LNCaP clone FGC (cell line): ENCODE measurements around the gene RNF123.

Experiments used
- DNase-seq: peaks from one replicate; pipeline ENCODE4 v3.0.0-alpha.2; 2011; ENCODE audit warnings: low read depth
- H3K4me3 ChIP-seq: 2 replicates; pipeline ENCODE4 v1.5.1; 2011; ENCODE audit warnings: mild to moderate bottlenecking, low read depth, low read length, control low read depth
- TF ChIP-seq, protein P1 (sequence below): IDR thresholded peaks from 2 replicates; pipeline ENCODE4 v1.5.1; 2012; ENCODE audit warnings: mild to moderate bottlenecking; ENCODE audit not compliant: control insufficient read depth, insufficient read depth; ENCODE audit errors: extremely low read depth

Gene RNF123

DNA sequence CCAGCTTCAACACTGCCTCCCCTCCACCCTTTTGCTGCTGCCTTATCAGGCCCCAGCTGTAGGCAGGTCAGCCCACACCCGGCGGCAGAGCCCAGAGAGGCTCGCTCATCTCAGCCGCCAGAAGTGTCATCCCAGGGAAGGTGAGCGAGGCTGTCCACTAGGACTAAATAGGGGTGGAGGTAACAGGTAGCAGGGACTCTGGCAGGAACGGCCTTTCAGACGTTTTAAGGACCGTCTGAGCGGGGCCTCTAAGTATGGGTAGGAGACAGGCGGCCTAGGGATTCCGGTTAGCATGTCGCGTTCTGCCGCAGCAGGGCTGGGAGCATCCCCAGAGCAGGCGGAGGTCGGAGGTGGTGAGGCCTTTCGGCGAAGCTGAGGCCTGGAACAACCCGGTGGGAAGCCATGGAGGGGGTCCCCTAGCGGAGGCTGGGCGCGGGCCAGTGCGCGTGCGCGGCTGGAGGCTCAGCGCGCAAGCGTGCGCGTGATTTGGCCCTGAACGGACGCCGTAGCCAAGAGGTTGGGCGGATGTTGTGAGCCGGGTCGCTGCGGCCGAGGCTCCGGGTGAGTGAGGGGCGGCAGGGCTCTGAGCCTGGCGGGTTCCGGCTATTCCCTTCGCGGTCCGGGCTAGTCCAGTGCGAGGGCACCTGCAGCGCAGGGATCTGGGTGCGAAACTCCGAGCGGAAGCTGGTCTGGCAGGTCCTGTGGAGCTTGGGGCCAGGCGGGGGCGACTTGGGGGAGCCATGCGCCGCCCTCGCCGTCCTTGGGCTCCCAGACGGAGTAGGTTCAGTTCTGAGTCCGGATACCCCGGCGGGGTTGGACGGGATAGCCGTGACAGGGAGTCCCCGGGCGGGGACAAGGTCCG lies at the start of gene RNF123, which contains the start of gene MST1:
Gene RNF123, plus strand, starts transcription at position 512 of the 862 bp plus-strand sequence. CDS start 1,609 bp downstream, outside the sequence.
Gene MST1, minus strand, starts transcription at position 429 of the 862 bp plus-strand sequence. CDS start 783 bp downstream, outside the sequence.
- DNase-seq = peak; percentile 61
- TF ChIP-seq, protein P1, sequence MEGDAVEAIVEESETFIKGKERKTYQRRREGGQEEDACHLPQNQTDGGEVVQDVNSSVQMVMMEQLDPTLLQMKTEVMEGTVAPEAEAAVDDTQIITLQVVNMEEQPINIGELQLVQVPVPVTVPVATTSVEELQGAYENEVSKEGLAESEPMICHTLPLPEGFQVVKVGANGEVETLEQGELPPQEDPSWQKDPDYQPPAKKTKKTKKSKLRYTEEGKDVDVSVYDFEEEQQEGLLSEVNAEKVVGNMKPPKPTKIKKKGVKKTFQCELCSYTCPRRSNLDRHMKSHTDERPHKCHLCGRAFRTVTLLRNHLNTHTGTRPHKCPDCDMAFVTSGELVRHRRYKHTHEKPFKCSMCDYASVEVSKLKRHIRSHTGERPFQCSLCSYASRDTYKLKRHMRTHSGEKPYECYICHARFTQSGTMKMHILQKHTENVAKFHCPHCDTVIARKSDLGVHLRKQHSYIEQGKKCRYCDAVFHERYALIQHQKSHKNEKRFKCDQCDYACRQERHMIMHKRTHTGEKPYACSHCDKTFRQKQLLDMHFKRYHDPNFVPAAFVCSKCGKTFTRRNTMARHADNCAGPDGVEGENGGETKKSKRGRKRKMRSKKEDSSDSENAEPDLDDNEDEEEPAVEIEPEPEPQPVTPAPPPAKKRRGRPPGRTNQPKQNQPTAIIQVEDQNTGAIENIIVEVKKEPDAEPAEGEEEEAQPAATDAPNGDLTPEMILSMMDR = peak; percentile 25; the same call in 1 of the 2 replicates
- peak within 1 kb of the TSS; percentile 92 for H3K4me3 ChIP-seq

DNA sequence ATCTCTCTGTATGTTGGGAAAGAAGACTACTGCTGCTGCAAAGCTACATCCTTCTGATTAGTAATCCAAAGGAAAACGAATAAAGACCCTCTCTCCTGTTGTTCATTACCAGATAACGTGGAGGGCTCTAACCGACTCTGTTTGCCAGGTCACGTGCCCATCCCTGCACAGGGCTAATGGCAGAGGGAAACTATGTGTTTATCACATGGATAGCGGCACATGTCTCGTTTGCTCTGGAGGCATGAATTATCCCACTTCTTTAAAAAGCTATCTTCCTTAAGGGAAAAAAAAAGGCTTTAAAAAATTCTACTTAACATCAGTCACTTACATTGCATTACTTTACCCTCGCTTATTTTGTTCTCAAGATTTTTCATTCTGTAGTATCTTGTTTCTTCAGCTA lies 48.1 kb upstream of the RNF123 start:
- TF ChIP-seq, protein P1 = no peak
- H3K4me3 ChIP-seq = no peak overlapping the region
- no peak for DNase-seq

- no peak overlapping the region for H3K4me3 ChIP-seq
- TF ChIP-seq, protein P1 = no peak
- no peak for DNase-seq
Measured at GRCh38 chr3:49641921-49642707, 47.2 kb upstream of the RNF123 start.

DNA sequence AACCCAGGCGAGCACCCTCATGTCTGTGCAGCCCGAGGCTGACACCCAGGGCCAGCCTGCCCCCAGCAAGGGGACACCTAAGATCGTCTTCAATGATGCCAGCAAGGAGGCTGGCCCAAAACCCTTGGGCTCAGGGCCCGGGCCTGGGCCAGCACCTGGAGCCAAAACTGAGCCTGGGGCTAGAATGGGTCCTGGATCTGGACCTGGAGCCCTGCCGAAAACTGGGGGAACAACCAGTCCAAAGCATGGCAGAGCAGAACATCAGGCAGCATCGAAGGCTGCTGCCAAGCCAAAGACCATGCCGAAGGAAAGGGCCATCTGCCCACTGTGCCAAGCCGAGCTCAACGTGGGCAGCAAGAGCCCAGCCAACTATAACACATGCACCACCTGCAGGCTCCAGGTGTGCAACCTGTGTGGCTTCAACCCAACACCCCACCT lies 46.6 kb upstream of the RNF123 start:
- TF ChIP-seq, protein P1 = no peak
- DNase-seq = no peak
- no peak overlapping the region for H3K4me3 ChIP-seq

GRCh38 chr3:49644684-49645083 lies 44.7 kb upstream of the RNF123 start:
- TF ChIP-seq, protein P1 = no peak

DNA sequence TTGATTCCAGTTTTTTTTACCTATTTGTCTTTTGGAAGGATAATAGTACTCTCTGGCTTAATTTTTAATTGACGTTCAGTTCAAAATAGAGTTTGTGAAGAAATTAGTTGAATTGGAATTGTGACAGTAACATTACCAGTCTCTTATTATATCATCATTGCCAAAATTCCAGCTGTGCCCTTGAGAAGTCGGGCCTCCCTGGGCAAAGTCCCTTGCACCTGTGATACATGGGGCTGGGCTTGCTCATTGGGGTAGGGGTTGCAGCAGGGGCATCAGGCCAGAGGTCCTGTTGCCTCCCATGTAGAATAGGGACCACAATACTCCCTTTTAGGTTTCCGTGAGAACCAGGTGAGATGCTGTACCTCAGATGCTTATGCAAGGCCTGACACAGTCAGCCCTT lies 43.1 kb upstream of the RNF123 start:
- TF ChIP-seq, protein P1 = no peak
- DNase-seq = no peak
- no peak overlapping the region for H3K4me3 ChIP-seq

More at GRCh38 chr3:49644684-49645083, 44.7 kb upstream of the RNF123 start:
- no peak overlapping the region for H3K4me3 ChIP-seq
- DNase-seq = no peak
